ENCODE results near the gene FEV.

DNA sequence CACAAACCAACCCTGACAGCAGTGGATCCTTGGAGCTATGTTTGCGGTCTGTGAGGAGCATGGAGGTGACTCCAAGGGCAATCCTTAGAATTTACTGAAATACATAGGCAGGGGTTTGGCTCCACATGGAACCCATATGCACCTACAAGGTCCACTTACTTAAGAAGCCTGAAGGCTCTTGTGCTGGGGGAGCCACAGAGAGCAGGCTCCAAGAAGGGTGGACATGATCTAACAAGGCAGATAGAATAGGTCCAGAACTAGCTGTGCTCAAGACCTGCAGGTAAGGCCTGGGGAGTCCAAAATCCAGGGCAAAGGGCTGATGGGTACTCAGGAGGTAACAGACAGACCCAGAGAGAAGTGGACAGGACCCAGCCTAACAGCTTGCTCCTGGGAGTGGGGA, 26.7 kb downstream of the FEV start:
- TF ChIP-seq, protein P1, sequence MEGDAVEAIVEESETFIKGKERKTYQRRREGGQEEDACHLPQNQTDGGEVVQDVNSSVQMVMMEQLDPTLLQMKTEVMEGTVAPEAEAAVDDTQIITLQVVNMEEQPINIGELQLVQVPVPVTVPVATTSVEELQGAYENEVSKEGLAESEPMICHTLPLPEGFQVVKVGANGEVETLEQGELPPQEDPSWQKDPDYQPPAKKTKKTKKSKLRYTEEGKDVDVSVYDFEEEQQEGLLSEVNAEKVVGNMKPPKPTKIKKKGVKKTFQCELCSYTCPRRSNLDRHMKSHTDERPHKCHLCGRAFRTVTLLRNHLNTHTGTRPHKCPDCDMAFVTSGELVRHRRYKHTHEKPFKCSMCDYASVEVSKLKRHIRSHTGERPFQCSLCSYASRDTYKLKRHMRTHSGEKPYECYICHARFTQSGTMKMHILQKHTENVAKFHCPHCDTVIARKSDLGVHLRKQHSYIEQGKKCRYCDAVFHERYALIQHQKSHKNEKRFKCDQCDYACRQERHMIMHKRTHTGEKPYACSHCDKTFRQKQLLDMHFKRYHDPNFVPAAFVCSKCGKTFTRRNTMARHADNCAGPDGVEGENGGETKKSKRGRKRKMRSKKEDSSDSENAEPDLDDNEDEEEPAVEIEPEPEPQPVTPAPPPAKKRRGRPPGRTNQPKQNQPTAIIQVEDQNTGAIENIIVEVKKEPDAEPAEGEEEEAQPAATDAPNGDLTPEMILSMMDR (IDR thresholded peaks at IDR 0.05 in 8 of 11, conservative IDR thresholded peaks at IDR 0.05 in 3 of 11) = no peak
- no peak for TF ChIP-seq POLR2A (IDR thresholded peaks at IDR 0.05)
